HFF-Myc (cell line): ENCODE data around the gene USP31.
A peak's percentile ranks its signal among the peaks of the same experiment; 100 is the strongest.

Source experiments
- DNase-seq: peaks from one replicate; pipeline ENCODE4 v3.0.0-alpha.2; 2011; ENCODE audit warnings: low read depth; ENCODE audit errors: extremely low read depth
- H3K4me3 ChIP-seq: replicated peaks from 2 replicates; pipeline ENCODE4 v1.5.1; 2011; ENCODE audit warnings: low read depth, mild to moderate bottlenecking, control low read depth, low read length
- CTCF ChIP-seq: IDR thresholded peaks from 2 replicates; pipeline ENCODE4 v1.5.1; 2012; ENCODE audit warnings: mild to moderate bottlenecking, low read depth, low read length, control low read depth; ENCODE audit errors: missing control alignments

The USP31 gene

DNA sequence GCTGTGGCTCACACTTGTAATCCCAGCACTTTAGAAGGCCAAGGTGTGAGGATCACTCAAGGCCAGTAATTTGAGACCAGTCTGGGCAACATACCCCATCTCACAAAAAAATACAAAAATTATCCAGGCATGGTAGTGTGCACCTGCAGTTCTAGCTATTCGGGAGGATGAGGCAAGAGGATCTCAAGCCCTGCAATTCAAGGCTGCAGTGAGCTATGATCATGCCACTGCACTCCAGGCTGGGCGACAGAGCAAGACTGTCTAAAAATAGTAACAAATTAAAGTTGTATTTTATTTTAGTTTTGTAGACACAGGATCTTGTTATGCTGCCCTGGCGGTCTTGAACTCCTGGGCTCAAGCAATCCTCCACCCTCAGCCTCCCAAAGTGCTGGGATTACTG lies 18.2 kb downstream of the USP31 start:
- TF ChIP-seq CTCF = no peak

GRCh38 chr16:23129686-23130085 lies 19.6 kb downstream of the USP31 start:
- no peak for DNase-seq
- no peak overlapping the region for H3K4me3 ChIP-seq
- TF ChIP-seq CTCF = no peak

More for the DNA sequence above, 18.2 kb downstream of the USP31 start:
- DNase-seq = no peak
- H3K4me3 ChIP-seq = no peak overlapping the region

- no peak for DNase-seq
- TF ChIP-seq CTCF = no peak
- no peak overlapping the region for H3K4me3 ChIP-seq
Observed at GRCh38 chr16:23128056-23128455, 21.2 kb downstream of the USP31 start.

DNA sequence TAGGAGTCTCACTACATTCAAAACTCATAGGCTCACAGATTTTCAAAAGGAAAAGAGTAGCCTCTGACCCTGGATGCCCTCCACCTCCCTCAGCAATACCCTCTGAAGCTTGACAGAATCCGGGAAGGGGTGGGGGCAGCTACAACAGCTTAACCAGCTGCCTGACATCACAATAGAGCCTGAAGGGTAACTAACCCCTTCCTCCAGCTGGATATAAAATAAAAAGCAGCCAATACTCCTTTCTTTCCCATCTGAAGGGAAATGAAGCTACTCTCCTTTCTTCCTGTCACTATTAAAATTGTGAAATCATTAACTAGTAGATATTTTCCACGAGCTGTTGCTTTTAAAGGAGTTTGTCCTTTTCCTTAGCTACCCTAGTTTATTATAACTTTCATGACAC lies 24.0 kb downstream of the USP31 start:
- H3K4me3 ChIP-seq = no peak overlapping the region
- TF ChIP-seq CTCF = no peak
- DNase-seq = no peak

DNA sequence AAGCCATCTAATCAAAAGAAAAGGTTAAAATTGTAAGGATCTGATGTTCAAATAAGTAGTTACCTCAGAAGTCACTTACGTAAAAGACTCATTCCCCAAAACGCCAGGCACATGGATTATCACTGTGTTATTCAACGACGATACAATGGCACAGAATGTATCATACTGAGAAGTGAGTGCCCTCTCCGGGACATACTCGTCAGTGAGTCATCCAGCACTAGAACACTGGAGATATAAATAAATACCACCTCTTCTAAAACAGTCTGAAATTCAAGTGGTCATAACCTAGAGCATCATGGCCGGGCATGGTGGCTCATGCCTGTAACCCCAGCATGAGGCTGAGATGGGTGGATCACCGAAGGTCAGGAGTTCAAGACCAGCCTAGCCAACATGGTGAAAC lies 24.9 kb downstream of the USP31 start:
- no peak overlapping the region for H3K4me3 ChIP-seq
- DNase-seq = peak; percentile 26
- no peak for TF ChIP-seq CTCF

GRCh38 chr16:23122144-23122543 lies 27.1 kb downstream of the USP31 start:
- TF ChIP-seq CTCF = no peak
- no peak overlapping the region for H3K4me3 ChIP-seq
- no peak for DNase-seq

DNA sequence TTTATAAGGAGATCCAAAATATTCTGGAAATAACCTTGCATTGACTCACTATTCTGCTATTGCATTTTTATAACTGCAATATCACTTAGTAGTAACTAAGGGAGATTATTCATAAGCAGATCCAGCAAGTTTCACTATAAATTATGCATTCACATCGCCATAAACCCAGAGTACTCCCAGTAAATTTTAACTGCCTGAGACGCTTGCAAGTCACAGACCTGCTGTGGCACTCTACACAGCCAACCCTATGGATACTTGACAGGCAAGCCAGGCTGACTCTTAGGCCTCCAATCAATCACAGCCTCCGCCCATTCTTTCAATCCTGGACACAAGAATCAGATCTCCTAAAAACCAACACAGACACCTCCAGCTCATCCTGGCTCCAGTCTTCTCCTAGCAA lies 28.2 kb downstream of the USP31 start:
- DNase-seq = no peak
- no peak overlapping the region for H3K4me3 ChIP-seq
- no peak for TF ChIP-seq CTCF
